Measurements from ENCODE around the gene NBEA. TPM values are rescaled to one million over a fixed set of nuclear protein-coding genes. Genes with fewer than 3 reads are reported as not detected.
"Not testable (repeated sequence)": the region's sequence is repeated elsewhere in the genome, so short reads cannot be mapped to it uniquely, and the experiment has no call there.

Gene NBEA
- total RNA-seq, 5 donors from 2014 or later (not counting 1 experiment from before 2014, with no cell fraction given): 1.3 to 8.7 (median 3.7) TPM

- no peak overlapping the region for H3K27ac ChIP-seq (ENCODE audit: low read length)
- no peak overlapping the region for H3K4me3 ChIP-seq (ENCODE audit: control insufficient read depth in 1 of 2, extremely low read depth in 1 of 2, low read length in 1 of 2)
- no peak for DNase-seq
- H3K27me3 ChIP-seq (replicated peaks in 1 of 2; ENCODE audit: control insufficient read depth in 2 of 2, extremely low read depth in 1 of 2, insufficient read depth in 2 of 2, low read length in 1 of 2): no peaks in the 10 kb centered on the region
- no peaks in the 10 kb centered on the region for H3K9me3 ChIP-seq
- ChIA-PET CTCF (no interaction called here), POLR2A (no interaction called here)
- H3K4me3 Mint-ChIP-seq: no peak overlapping the region
- H3K36me3 ChIP-seq (ENCODE audit: control insufficient read depth in 2 of 2, extremely low read depth in 1 of 2, insufficient read depth in 1 of 2, low read length in 1 of 2): no peaks in the 10 kb centered on the region
- ATAC-seq (replicated peaks in 1 of 4): no peak
- no peaks in the 10 kb centered on the region for H3K4me1 ChIP-seq (ENCODE audit: control insufficient read depth in 1 of 2, extremely low read depth in 1 of 2, insufficient read depth in 2 of 2, low read length in 2 of 2)
- WGBS (ENCODE audit: insufficient coverage): no CpG with 5 or more reads among the region's 2 CpGs
- no peaks in the 10 kb centered on the region for H3K36me3 Mint-ChIP-seq
- peaks cover 4 to 10% (median 7%) of the 10 kb centered on the region in 3 donors for H3K9me3 Mint-ChIP-seq
- H3K27ac Mint-ChIP-seq: no peak overlapping the region
- no peaks in the 10 kb centered on the region for H3K4me1 Mint-ChIP-seq
- H3K27me3 Mint-ChIP-seq: no peaks in the 10 kb centered on the region
These were observed 451.8 kb downstream of the NBEA start for GRCh38 chr13:35393886-35394285.

- POLR2A ChIA-PET; H3K4me1 ChIP-seq (ENCODE audit: control insufficient read depth in 1 of 2, extremely low read depth in 1 of 2, insufficient read depth in 2 of 2, low read length in 2 of 2); ATAC-seq (replicated peaks in 1 of 4): not testable (repeated sequence)
These were observed 466.2 kb downstream of the NBEA start for GRCh38 chr13:35408285-35408684.

GRCh38 chr13:35411059-35411744, 469.1 kb downstream of the NBEA start:
- H3K4me1 Mint-ChIP-seq: no peaks in the 10 kb centered on the region
- ChIA-PET POLR2A (no interaction called here), CTCF (no interaction called here)
- no peak overlapping the region for H3K4me3 ChIP-seq (ENCODE audit: control insufficient read depth in 1 of 2, extremely low read depth in 1 of 2, low read length in 1 of 2)
- H3K27ac ChIP-seq (ENCODE audit: low read length): no peak overlapping the region
- DNase-seq (no peak), ATAC-seq (replicated peaks in 1 of 4) (no peak)
- no peaks in the 10 kb centered on the region for H3K36me3 Mint-ChIP-seq
- H3K4me3 Mint-ChIP-seq: no peak overlapping the region
- no peaks in the 10 kb centered on the region for H3K4me1 ChIP-seq (ENCODE audit: control insufficient read depth in 1 of 2, extremely low read depth in 1 of 2, insufficient read depth in 2 of 2, low read length in 2 of 2)
- no peaks in the 10 kb centered on the region for H3K27me3 ChIP-seq (replicated peaks in 1 of 2; ENCODE audit: control insufficient read depth in 2 of 2, extremely low read depth in 1 of 2, insufficient read depth in 2 of 2, low read length in 1 of 2)
- no peaks in the 10 kb centered on the region for H3K27me3 Mint-ChIP-seq
- peaks cover 0 to 7% (median 5%) of the 10 kb centered on the region in 3 donors for H3K9me3 Mint-ChIP-seq
- WGBS (ENCODE audit: insufficient coverage): 100% methylated on average over 2 of the region's 2 CpGs
- H3K27ac Mint-ChIP-seq: no peak overlapping the region
- no peaks in the 10 kb centered on the region for H3K36me3 ChIP-seq (ENCODE audit: control insufficient read depth in 2 of 2, extremely low read depth in 1 of 2, insufficient read depth in 1 of 2, low read length in 1 of 2)
- no peaks in the 10 kb centered on the region for H3K9me3 ChIP-seq

More at GRCh38 chr13:35408285-35408684, 466.2 kb downstream of the NBEA start:
- H3K27ac Mint-ChIP-seq; H3K27me3 Mint-ChIP-seq; H3K36me3 ChIP-seq (ENCODE audit: control insufficient read depth in 2 of 2, extremely low read depth in 1 of 2, insufficient read depth in 1 of 2, low read length in 1 of 2); H3K4me1 Mint-ChIP-seq; H3K4me3 ChIP-seq (ENCODE audit: control insufficient read depth in 1 of 2, extremely low read depth in 1 of 2, low read length in 1 of 2); H3K27me3 ChIP-seq (replicated peaks in 1 of 2; ENCODE audit: control insufficient read depth in 2 of 2, extremely low read depth in 1 of 2, insufficient read depth in 2 of 2, low read length in 1 of 2); H3K27ac ChIP-seq (ENCODE audit: low read length); H3K4me3 Mint-ChIP-seq; H3K36me3 Mint-ChIP-seq; H3K9me3 ChIP-seq; DNase-seq; CTCF ChIA-PET; H3K9me3 Mint-ChIP-seq: not testable (repeated sequence)
- WGBS (ENCODE audit: insufficient coverage): no CpG with 5 or more reads among the region's 2 CpGs

GRCh38 chr13:35448465-35448864, 506.4 kb downstream of the NBEA start:
- no peaks in the 10 kb centered on the region for H3K9me3 Mint-ChIP-seq
- H3K4me1 Mint-ChIP-seq: no peaks in the 10 kb centered on the region
- H3K36me3 Mint-ChIP-seq: no peaks in the 10 kb centered on the region
- CTCF ChIA-PET: no interaction called here
- no peaks in the 10 kb centered on the region for H3K4me1 ChIP-seq (ENCODE audit: control insufficient read depth in 1 of 2, extremely low read depth in 1 of 2, insufficient read depth in 2 of 2, low read length in 2 of 2)
- DNase-seq: no peak
- no peaks in the 10 kb centered on the region for H3K9me3 ChIP-seq
- H3K27me3 ChIP-seq (replicated peaks in 1 of 2; ENCODE audit: control insufficient read depth in 2 of 2, extremely low read depth in 1 of 2, insufficient read depth in 2 of 2, low read length in 1 of 2): no peaks in the 10 kb centered on the region
- no peak overlapping the region for H3K4me3 Mint-ChIP-seq
- ATAC-seq (replicated peaks in 1 of 4): no peak
- no peak overlapping the region for H3K4me3 ChIP-seq (ENCODE audit: control insufficient read depth in 1 of 2, extremely low read depth in 1 of 2, low read length in 1 of 2)
- no peaks in the 10 kb centered on the region for H3K27me3 Mint-ChIP-seq
- WGBS (ENCODE audit: insufficient coverage): 67% methylated on average over 1 of the region's 1 CpG
- H3K36me3 ChIP-seq (ENCODE audit: control insufficient read depth in 2 of 2, extremely low read depth in 1 of 2, insufficient read depth in 1 of 2, low read length in 1 of 2): no peaks in the 10 kb centered on the region
- H3K27ac ChIP-seq (ENCODE audit: low read length): no peak overlapping the region
- H3K27ac Mint-ChIP-seq: no peak overlapping the region
- POLR2A ChIA-PET: no interaction called here

- H3K4me1 ChIP-seq (ENCODE audit: control insufficient read depth in 1 of 2, extremely low read depth in 1 of 2, insufficient read depth in 2 of 2, low read length in 2 of 2): no peaks in the 10 kb centered on the region
- H3K36me3 Mint-ChIP-seq: no peaks in the 10 kb centered on the region
- no peak overlapping the region for H3K27ac Mint-ChIP-seq
- H3K4me3 ChIP-seq (ENCODE audit: control insufficient read depth in 1 of 2, extremely low read depth in 1 of 2, low read length in 1 of 2): no peak overlapping the region
- no peaks in the 10 kb centered on the region for H3K27me3 Mint-ChIP-seq
- no peak overlapping the region for H3K4me3 Mint-ChIP-seq
- H3K27me3 ChIP-seq (replicated peaks in 1 of 2; ENCODE audit: control insufficient read depth in 2 of 2, extremely low read depth in 1 of 2, insufficient read depth in 2 of 2, low read length in 1 of 2): no peaks in the 10 kb centered on the region
- H3K9me3 ChIP-seq: no peaks in the 10 kb centered on the region
- no peaks in the 10 kb centered on the region for H3K36me3 ChIP-seq (ENCODE audit: control insufficient read depth in 2 of 2, extremely low read depth in 1 of 2, insufficient read depth in 1 of 2, low read length in 1 of 2)
- DNase-seq: no peak
- H3K9me3 Mint-ChIP-seq: no peaks in the 10 kb centered on the region
- H3K27ac ChIP-seq (ENCODE audit: low read length): no peak overlapping the region
- ChIA-PET POLR2A (interaction anchor here in 1 of 2 donors (0.5 kb wide), 1 partner anchor 9 kb away, joined by 4 read pairs; no protein-coding TSS in a partner anchor), CTCF (no interaction called here)
- ATAC-seq (replicated peaks in 1 of 4): no peak
- no CpG with 5 or more reads among the region's 2 CpGs for WGBS (ENCODE audit: insufficient coverage)
- H3K4me1 Mint-ChIP-seq: no peaks in the 10 kb centered on the region
These were observed 507.8 kb downstream of the NBEA start for GRCh38 chr13:35449821-35450220.

GRCh38 chr13:35455022-35455421, 513.0 kb downstream of the NBEA start:
- no peaks in the 10 kb centered on the region for H3K9me3 Mint-ChIP-seq
- H3K4me1 ChIP-seq (ENCODE audit: control insufficient read depth in 1 of 2, extremely low read depth in 1 of 2, insufficient read depth in 2 of 2, low read length in 2 of 2): no peaks in the 10 kb centered on the region
- no peaks in the 10 kb centered on the region for H3K27me3 Mint-ChIP-seq
- no peaks in the 10 kb centered on the region for H3K27me3 ChIP-seq (replicated peaks in 1 of 2; ENCODE audit: control insufficient read depth in 2 of 2, extremely low read depth in 1 of 2, insufficient read depth in 2 of 2, low read length in 1 of 2)
- ChIA-PET CTCF (no interaction called here), POLR2A (no interaction called here)
- WGBS (ENCODE audit: insufficient coverage): no CpG with 5 or more reads among the region's 1 CpG
- H3K4me3 Mint-ChIP-seq: no peak overlapping the region
- no peaks in the 10 kb centered on the region for H3K36me3 Mint-ChIP-seq
- H3K9me3 ChIP-seq: no peaks in the 10 kb centered on the region
- no peak overlapping the region for H3K27ac Mint-ChIP-seq
- H3K4me1 Mint-ChIP-seq: no peaks in the 10 kb centered on the region
- H3K27ac ChIP-seq (ENCODE audit: low read length): no peak overlapping the region
- DNase-seq: no peak
- ATAC-seq (replicated peaks in 1 of 4): no peak
- H3K4me3 ChIP-seq (ENCODE audit: control insufficient read depth in 1 of 2, extremely low read depth in 1 of 2, low read length in 1 of 2): no peak overlapping the region
- no peaks in the 10 kb centered on the region for H3K36me3 ChIP-seq (ENCODE audit: control insufficient read depth in 2 of 2, extremely low read depth in 1 of 2, insufficient read depth in 1 of 2, low read length in 1 of 2)

- H3K27ac ChIP-seq (ENCODE audit: low read length): no peak overlapping the region
- H3K9me3 ChIP-seq: no peaks in the 10 kb centered on the region
- H3K27me3 ChIP-seq (replicated peaks in 1 of 2; ENCODE audit: control insufficient read depth in 2 of 2, extremely low read depth in 1 of 2, insufficient read depth in 2 of 2, low read length in 1 of 2): no peaks in the 10 kb centered on the region
- ChIA-PET POLR2A (no interaction called here), CTCF (no interaction called here)
- Mint-ChIP-seq H3K9me3 (peaks cover 0 to 4% (median 0%) of the 10 kb centered on the region in 3 donors), H3K4me3 (no peak overlapping the region), H3K27ac (no peak overlapping the region), H3K36me3 (no peaks in the 10 kb centered on the region), H3K4me1 (no peaks in the 10 kb centered on the region), H3K27me3 (no peaks in the 10 kb centered on the region)
- H3K4me1 ChIP-seq (ENCODE audit: control insufficient read depth in 1 of 2, extremely low read depth in 1 of 2, insufficient read depth in 2 of 2, low read length in 2 of 2): no peaks in the 10 kb centered on the region
- H3K36me3 ChIP-seq (ENCODE audit: control insufficient read depth in 2 of 2, extremely low read depth in 1 of 2, insufficient read depth in 1 of 2, low read length in 1 of 2): no peaks in the 10 kb centered on the region
- no peak for ATAC-seq (replicated peaks in 1 of 4)
- H3K4me3 ChIP-seq (ENCODE audit: control insufficient read depth in 1 of 2, extremely low read depth in 1 of 2, low read length in 1 of 2): no peak overlapping the region
- WGBS (ENCODE audit: insufficient coverage): no CpG with 5 or more reads among the region's 3 CpGs
- no peak for DNase-seq
These were observed 515.2 kb downstream of the NBEA start for GRCh38 chr13:35457258-35457657.
